ENCODE results near the gene ATP2B3. TPM values are rescaled to one million over a fixed set of nuclear protein-coding genes. Genes with fewer than 3 reads are reported as not detected.

The ATP2B3 gene
- total RNA-seq, 1 donor from 2014 or later = 0.43 TPM

- DNase-seq (ENCODE audit: extremely low spot score, unreplicated experiment) = no peak
- no peak overlapping the region for H3K27ac Mint-ChIP-seq
- H3K4me3 Mint-ChIP-seq = no peak overlapping the region
- no peaks in the 10 kb centered on the region for H3K4me1 Mint-ChIP-seq (ENCODE audit: unreplicated experiment)
- H3K36me3 Mint-ChIP-seq = no peaks in the 10 kb centered on the region
- no peaks in the 10 kb centered on the region for H3K9me3 Mint-ChIP-seq
- H3K27me3 Mint-ChIP-seq = no peaks in the 10 kb centered on the region
- TF ChIP-seq CTCF (conservative IDR thresholded peaks at IDR 0.05) = peak; percentile 35
Observed at GRCh38 chrX:153568451-153569011, 51.1 kb downstream of the ATP2B3 start.

- Mint-ChIP-seq H3K4me3 (no peak overlapping the region), H3K27ac (no peak overlapping the region), H3K27me3 (no peaks in the 10 kb centered on the region), H3K36me3 (no peaks in the 10 kb centered on the region), H3K9me3 (no peaks in the 10 kb centered on the region), H3K4me1 (ENCODE audit: unreplicated experiment) (no peaks in the 10 kb centered on the region)
- DNase-seq (ENCODE audit: extremely low spot score, unreplicated experiment) = no peak
- no peak for TF ChIP-seq CTCF (conservative IDR thresholded peaks at IDR 0.05)
Observed at GRCh38 chrX:153569475-153569874, 52.0 kb downstream of the ATP2B3 start.

DNA sequence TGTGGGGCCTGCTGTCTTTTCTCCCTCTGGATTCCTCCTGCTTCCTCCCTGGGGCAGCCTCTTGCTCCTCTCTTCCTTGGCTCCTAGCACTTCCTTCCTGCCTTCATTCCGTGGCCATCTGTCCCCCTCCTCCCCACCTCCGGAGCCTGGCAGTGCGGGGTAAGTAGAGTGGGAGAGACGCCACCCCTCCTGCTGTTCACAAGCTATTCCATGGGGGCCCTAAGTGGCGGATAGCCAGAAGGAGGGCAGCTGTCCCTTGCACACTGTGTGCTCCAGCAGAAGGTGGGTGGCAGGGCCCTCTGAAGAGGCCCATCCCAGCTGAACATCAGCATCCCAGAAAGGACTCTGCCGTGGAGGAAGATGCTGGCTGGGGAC, 54.1 kb downstream of the ATP2B3 start:
- Mint-ChIP-seq H3K4me1 (ENCODE audit: unreplicated experiment) (no peaks in the 10 kb centered on the region), H3K36me3 (no peaks in the 10 kb centered on the region), H3K4me3 (no peak overlapping the region), H3K27me3 (no peaks in the 10 kb centered on the region), H3K27ac (no peak overlapping the region), H3K9me3 (no peaks in the 10 kb centered on the region)
- TF ChIP-seq CTCF (conservative IDR thresholded peaks at IDR 0.05) = no peak
- DNase-seq (ENCODE audit: extremely low spot score, unreplicated experiment) = no peak

DNA sequence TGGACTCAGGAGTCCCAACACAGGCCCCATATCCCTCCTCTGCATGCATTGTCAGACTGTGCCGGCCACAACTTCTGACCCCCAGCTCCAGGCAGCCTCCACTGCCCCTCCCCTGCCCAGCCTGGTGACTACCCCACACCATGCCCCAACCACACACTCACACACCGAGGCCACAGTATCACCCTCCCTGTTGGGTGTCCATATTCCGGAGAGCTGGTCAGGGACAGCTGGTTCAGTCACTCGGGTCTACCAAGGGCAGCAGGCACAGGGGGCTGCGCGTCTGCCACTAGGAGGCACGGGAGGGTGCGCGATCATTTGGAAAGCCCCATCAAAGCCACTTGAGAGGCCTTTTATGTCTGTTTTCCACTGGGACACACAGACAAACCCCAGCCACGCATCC, 55.2 kb downstream of the ATP2B3 start:
- no peak for TF ChIP-seq CTCF (conservative IDR thresholded peaks at IDR 0.05)
- no peak for DNase-seq (ENCODE audit: extremely low spot score, unreplicated experiment)
- Mint-ChIP-seq H3K27ac (no peak overlapping the region), H3K27me3 (no peaks in the 10 kb centered on the region), H3K9me3 (no peaks in the 10 kb centered on the region), H3K36me3 (no peaks in the 10 kb centered on the region), H3K4me1 (ENCODE audit: unreplicated experiment) (no peaks in the 10 kb centered on the region), H3K4me3 (no peak overlapping the region)

DNA sequence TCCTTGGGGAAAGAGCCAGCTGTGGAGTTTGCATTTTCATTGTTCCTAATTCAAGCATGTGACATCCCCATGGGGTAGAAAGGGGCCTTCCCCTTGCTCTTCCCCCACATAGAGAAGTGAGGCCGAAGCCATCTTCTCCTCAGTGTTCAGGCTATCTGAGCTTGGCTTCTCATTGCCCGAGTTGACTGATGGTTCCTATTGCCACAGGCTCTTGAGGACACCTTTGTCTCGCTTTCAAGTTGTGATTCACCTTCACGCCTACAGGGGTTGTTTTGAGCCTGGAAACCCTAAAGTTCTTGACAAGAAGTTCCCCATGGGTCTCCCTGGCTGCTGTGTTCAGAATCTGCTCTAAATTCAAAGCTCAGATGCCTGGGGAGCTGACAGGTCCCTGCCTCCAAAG, 56.5 kb downstream of the ATP2B3 start:
- no peak overlapping the region for H3K27ac Mint-ChIP-seq
- H3K36me3 Mint-ChIP-seq = no peaks in the 10 kb centered on the region
- no peaks in the 10 kb centered on the region for H3K9me3 Mint-ChIP-seq
- no peak for TF ChIP-seq CTCF (conservative IDR thresholded peaks at IDR 0.05)
- DNase-seq (ENCODE audit: extremely low spot score, unreplicated experiment) = no peak
- H3K27me3 Mint-ChIP-seq = no peaks in the 10 kb centered on the region
- no peak overlapping the region for H3K4me3 Mint-ChIP-seq
- peaks cover 7% of the 10 kb centered on the region for H3K4me1 Mint-ChIP-seq (ENCODE audit: unreplicated experiment)
